Keratinocyte (primary cell): ENCODE data around the gene MLEC.

Experiments used
- CTCF ChIP-seq, 3 experiments: IDR thresholded peaks in 1 of 3; conservative IDR thresholded peaks in 1 of 3; optimal IDR thresholded peaks in 1 of 3; 2 replicates in 2 of 3; 3 replicates in 1 of 3; pipeline versions ENCODE3 to v1.5.1; 2011; ENCODE audit warnings: low read length in 3 of 3, mild to moderate bottlenecking in 3 of 3, moderate library complexity in 2 of 3, control low read depth in 1 of 3, inconsistent platforms in 1 of 3; ENCODE audit not compliant: insufficient read depth in 2 of 3; ENCODE audit errors: extremely low read depth in 1 of 3
- EZH2 ChIP-seq: IDR thresholded peaks from one replicate; pipeline ENCODE4 v1.6.1; 2012; ENCODE audit warnings: inconsistent platforms, mild to moderate bottlenecking, low read length, moderate library complexity

- TF ChIP-seq CTCF (optimal IDR thresholded peaks at IDR 0.05 in 1 of 3, IDR thresholded peaks at IDR 0.05 in 1 of 3, conservative IDR thresholded peaks at IDR 0.05 in 1 of 3; ENCODE audit: extremely low read depth in 1 of 3, insufficient read depth in 2 of 3, low read length in 3 of 3), result no peak
- TF ChIP-seq EZH2, result no peak
Measured at GRCh38 chr12:120706029-120706428, 19.1 kb downstream of the MLEC start.
